HS-5 (cell line): ENCODE measurements around the gene RNF32.
"Not testable (repeated sequence)": the region's sequence is repeated elsewhere in the genome, so short reads cannot be mapped to it uniquely, and the experiment has no call there.

ENCODE experiments used
- DNase-seq: peaks from one replicate; pipeline ENCODE4 v3.0.0-alpha.2; 2012; ENCODE audit warnings: low read depth

The RNF32 gene

DNA sequence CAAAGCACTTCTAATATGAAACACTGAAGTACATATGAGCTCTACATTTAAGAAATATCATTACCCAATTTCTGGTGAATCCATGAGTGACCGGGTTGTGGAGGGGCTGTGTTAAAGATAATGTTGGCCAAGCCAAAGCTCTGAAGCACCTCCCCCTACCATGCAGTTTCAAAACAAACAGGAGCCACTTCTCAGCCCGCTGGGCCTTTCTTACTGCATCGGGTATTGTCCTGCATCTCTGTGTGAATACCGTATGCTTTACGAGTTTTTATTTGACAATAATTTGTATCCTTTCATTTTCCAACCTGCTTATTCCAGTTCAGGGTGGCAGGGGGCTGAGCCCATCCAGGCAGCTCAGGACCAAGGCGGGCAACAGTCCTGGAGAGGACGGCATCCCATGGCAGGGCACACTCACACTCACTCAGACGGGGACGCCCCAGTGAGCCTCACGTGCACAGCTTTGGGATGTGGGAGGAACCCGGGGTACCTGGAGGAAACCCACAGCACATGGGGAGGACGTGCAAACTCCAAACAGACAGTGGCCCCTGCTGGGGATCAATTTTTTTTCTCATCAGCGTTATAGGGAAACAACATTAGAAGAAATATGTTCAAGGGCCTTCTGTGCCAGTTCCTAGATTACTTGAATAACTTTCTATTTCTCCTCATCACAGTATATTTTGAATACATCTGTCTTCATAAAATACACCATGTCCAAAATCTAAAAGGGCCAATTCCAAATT, 1.9 kb downstream of the RNF32 start:
- DNase-seq, result no peak

- not testable (repeated sequence) for DNase-seq
These were observed 6.8 kb downstream of the RNF32 start for GRCh38 chr7:156647330-156647729.

DNA sequence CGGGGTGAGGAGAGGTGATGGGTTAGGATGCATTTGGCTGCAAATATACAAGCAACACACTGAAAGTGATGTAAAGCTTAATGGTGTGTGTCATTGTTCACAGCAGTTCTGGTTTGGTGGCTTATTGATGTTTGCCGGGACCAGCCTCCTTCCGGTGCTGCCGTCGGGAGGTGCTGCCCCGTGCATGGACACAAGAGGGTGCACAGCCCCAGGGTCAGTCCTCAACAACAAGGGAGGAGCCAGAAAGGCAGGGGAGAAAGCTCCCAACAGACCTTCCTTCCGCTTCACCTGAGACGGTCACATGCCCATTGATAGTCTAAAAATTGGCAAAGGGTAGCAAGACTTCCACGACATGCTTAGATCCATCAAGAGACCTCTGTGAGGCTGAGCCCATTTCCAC, 9.5 kb downstream of the RNF32 start:
- DNase-seq, result no peak

- no peak for DNase-seq
These were observed 10.9 kb downstream of the RNF32 start for GRCh38 chr7:156651474-156651873.

- no peak for DNase-seq
These were observed 12.5 kb downstream of the RNF32 start for GRCh38 chr7:156652886-156653568.

GRCh38 chr7:156654511-156655234, 14.1 kb downstream of the RNF32 start:
- DNase-seq, result no peak

- no peak for DNase-seq
These were observed 14.7 kb downstream of the RNF32 start for GRCh38 chr7:156655251-156655650.

GRCh38 chr7:156655983-156656382, 15.4 kb downstream of the RNF32 start:
- no peak for DNase-seq

- DNase-seq, result no peak
These were observed 16.0 kb downstream of the RNF32 start for GRCh38 chr7:156656598-156656997.

DNA sequence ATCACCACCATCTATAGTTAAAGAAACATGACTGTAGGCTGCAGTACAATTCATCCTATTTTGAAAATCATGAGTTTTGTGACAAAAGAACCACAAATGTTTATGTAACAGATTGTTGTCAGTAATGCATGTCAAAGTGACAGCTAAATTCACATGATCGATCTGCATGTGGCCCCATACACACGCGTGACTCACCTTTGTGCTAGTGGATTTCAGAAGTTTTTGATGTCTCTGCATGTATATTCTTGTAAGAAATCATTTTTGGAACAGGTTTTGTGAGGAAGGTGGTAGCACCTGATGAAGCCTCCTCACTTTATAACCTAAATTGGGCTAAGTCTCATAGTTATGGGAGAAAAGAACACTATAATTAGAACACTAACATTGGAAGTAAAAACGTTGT, 17.1 kb downstream of the RNF32 start:
- no peak for DNase-seq

GRCh38 chr7:156659203-156659602, 18.6 kb downstream of the RNF32 start:
- DNase-seq, result no peak

GRCh38 chr7:156659961-156660360, 19.4 kb downstream of the RNF32 start:
- DNase-seq, result no peak

GRCh38 chr7:156661637-156662036, 21.1 kb downstream of the RNF32 start:
- no peak for DNase-seq

DNA sequence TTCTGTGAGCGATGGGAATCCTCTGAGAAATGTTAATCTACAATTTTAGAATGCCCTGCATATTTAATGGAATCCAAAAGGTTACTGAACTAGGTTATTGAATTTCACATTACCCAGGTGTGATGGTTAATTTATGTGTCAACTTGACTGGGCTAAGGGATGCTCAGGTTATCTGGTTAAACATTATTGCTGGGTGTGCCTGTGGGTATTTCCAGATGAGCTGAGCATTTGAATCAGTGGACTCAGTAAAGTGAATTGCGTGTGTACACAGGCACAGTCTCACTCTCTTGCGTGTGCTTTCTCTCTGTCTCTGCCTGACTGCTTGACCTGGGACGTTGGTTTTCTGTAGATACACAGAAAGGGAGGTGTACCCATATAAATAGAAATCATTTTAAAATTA, 21.7 kb downstream of the RNF32 start:
- DNase-seq, result no peak

- DNase-seq, result no peak
These were observed 24.5 kb downstream of the RNF32 start for GRCh38 chr7:156665101-156665500.

DNA sequence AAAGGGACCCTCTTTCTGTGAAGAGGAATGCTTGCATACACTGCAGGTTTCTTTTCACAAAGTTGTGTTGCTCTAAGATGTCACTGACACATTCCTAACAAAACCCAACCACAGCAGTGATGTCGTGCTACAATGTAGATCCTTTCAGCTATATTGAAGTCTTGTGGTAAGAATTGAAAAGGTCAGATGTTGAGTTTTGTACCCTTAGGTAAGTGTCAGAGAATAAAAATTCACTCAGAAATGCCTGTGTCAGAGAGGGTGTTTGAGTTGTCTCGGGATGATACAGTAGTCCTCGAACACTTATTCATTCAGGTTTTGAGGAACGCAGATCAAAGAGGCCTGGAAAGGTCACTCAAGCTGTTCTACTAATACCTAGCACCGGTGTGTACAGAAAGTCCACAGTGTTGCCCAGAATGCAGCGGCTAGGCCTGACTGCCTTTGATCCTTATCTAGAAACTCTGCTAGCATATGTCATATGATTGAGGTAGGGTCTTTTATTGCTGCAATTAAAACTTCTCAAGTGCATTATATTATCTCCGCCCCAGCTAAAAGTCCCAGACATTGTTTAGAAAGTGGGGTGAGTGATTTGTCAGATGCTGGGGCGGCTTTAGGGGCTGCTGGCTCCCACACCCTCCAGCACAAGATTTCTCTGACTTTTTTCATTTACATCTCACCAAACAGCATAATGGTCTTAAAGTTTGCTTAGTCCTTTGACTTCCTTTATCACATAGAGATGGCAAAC, 26.0 kb downstream of the RNF32 start:
- DNase-seq, result no peak

DNA sequence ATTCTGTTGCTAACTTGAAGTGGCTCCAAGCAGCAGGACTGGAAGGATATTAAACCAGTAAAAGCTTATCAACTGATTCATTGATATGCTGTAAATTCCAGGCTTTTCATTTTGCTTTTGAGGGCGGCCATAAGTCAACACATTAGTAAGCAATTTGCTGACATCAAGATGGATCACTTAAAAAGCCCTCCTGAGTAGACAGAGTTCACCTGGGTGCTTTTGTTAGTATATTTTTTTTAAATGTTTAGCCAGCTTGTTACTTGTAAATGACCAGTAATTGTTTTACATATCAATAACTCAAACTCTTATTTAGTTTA, 26.5 kb downstream of the RNF32 start:
- no peak for DNase-seq

- no peak for DNase-seq
These were observed 27.7 kb downstream of the RNF32 start for GRCh38 chr7:156668130-156668741.

GRCh38 chr7:156669035-156669828, 28.7 kb downstream of the RNF32 start:
- no peak for DNase-seq

DNA sequence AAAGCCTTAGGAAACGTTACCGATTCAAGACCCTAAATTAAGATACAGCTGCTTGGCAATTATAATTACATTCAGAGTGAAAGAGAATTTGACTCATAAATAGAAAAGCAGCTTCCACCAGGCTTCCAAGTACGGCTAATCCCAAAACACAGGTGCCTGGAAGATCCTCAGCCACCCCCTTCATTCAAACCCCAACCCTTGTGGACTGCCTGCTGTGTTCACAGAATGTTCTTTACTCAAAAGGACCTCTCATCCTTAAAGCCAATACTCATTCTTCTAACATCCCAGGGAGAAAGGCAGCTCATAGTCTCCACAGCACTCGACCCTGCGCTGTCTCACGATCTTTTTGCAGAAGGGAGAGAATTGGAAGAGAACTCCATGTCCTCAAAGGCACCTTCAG, 32.9 kb downstream of the RNF32 start:
- DNase-seq, result no peak

DNA sequence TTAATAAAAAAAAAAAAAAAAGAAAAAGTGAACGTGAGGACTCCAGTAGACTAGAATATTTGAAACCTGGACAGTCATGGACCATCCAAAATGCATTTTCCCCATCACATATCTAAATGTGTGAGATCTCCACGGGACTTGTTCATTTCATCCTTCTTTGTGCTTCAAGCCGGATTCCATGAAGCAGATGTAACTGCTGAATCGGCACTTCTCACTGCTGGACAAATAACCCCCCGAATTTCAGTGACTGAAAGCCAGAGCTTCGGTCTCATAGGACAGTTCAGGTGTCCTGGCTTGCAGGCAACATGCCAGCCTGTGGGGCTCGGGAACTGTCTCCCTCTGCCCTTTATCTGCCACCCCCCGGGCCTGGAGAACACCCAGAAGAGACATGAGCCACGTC, 33.3 kb downstream of the RNF32 start:
- DNase-seq, result no peak
